Stimulated activated CD4-positive, alpha-beta T cell treated with anti-CD3 and anti-CD28 coated beads, TNF-alpha, amount 100 ng/mL, for 24 hours (primary cell): Measurements from ENCODE around the gene SMAD9.

ENCODE experiments used
- DNase-seq, 3 experiments: peaks; one replicate each; pipeline ENCODE4 v3.0.0-alpha.2; 2020; ENCODE audit warnings: low read depth in 3 of 3

SMAD9 gene

DNA sequence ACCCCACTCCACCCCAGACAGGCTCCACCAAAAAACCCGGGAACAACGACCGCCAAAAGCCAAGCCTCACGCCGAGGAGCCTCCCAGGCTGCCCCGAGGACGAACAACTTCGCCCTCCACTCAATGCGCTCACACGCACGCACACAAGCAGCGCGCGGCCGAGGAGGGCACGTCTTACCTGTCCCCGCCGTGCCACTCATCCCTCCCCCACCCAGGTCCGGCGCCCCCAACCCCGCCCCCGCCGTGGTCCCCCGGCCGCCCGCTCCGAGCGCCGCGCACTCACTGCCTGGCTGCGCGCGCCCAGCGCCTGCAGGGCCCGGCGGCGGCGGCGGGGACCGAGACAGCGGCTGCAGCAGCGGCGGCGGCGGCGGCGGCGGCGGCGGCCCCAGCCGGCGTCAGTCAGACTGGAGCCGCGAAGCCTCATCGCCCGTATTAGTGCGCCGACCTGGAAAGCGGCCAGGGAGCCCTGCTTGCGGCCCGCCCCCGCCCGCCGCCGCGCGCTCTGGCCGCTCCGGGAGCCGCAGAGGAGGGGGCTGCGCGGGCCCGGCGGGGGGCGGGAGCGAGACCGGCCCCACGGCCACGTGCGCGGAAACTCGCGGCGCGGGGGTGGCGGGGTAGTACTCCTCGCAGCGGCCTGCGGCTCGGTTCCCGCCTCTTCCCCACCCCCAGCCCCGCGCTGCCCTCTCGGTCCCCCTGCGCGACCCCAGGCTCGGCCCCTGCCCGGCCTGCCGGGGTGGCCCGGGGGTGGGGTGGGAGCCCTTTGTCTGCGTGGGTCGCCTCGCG, at the start of gene SMAD9:
SMAD9 (minus strand) TSS at position 406 of the 783 bp plus-strand sequence. CDS start 40,549 bp downstream, outside the sequence.
- DNase-seq, result peak in 1 of 3 experiments; percentile 35

DNA sequence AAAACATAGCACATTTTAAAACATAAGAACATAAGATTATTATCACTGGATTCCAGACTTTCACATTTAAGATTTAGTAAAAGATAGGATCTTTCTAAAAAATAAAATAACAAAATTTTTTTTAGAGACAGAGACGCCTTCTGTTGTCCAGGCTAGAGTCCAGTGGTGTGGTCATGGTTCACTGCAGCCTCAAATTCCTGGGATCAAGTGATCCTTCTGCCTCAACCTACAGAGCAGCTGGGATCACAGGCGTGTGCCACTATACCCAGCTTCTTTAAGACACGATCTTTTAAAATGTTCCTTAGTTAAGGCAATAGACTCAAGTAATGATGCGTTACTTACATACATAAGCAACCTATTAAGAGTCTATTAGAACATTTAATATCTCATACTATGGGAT, 46.4 kb upstream of the SMAD9 start:
- DNase-seq, result no peak

DNA sequence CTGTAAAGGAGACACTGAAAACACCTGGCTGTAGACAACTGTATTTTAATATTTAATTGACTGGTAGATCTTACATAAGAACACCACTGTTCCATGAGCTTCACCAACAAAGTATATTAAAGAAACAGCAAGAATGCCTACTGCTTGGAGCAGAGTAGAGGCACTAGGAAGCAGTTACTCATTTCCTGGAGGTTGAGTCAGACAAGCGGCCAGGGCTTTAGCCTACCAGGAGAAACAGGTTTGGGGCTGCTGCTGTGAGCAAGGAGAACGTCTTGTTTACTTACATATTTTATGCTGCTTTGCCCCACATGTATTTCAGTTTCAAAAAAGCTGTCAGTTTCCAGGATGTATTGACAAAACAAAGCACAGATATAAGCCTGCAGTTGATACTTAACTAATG, 45.7 kb upstream of the SMAD9 start:
- DNase-seq, result no peak

DNA sequence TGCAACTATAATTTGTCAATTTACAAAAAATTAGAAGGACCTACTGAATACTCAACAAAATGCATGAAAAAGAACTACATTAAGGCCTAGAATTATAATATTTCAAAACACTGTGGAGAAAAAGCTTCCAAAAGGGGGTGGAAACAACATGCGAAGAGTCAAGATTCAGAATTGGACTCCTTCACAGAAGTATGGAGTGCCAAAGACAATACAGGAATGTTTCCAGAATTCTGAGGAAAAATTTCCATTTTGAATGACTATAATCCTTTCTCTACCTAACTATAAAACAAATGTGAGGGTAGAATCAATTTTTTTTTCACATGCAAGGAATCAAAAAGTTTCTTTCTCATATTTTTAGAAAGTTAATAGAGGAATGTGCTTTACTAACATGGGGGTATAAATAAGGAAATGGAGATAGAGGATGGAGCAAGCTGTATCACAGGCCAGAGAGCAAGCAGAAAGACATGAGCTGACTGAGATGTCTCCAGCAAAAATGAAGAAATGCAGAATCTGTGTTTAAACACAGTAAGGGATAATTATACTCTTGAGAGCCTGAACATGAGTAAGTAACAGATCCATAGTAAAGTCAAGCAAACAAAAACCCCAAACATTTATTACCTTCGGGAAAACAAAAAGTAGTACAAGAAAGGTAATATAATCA, 39.5 kb upstream of the SMAD9 start:
- no peak for DNase-seq

DNA sequence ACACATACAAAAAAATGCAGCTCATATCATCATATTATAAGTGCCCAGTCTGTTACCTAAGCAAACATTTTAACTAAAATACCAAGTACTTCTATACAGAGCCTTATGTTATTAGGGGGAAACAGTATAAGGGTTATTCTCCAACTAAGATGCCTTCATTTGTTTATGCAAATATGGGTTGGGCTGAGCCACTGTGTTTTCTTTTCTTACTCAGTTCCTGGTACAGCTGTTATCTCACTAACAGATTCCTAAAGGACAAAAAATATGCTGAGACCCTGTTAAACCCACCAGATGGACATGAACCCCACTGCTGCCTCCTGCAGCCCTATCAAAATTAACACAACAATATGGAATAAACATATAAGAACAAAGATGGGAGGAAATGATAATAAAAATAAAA, 34.5 kb upstream of the SMAD9 start:
- DNase-seq, result no peak

DNA sequence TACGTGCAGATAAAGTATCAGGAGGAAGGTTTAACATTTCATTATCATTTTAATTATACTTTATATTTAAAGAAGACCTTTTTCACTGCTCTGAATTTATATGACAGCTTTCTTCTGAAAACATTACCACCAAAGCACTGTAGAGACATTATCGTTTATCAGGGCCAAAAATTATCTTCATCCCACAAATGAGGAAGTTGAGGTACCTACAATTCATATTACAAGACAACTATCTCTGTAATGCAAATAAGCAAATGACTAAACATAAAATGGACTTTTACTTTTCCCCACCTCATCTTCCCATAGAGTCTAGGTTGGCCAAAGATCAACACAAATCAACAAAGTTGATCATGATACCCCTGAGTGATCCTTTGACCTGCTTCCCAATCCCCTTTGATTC, 30.9 kb upstream of the SMAD9 start:
- DNase-seq, result no peak

DNA sequence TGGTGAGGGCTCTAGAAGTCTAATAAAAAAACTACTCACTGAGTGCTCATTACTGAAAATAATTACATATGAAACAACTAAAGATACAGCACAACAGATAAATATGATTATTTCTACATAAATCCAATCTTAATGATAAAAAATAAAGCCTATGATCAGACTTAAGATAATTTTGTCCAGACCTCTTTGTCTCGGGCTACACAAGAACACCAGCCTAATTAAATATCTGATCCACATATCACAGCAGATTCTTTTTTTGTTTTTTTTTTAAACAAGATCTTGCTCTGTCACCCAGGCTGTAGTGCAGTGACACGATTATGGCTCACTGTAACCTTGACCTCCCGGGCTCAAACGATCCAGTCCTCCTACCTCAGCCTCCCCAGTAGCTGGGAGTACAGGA, 30.3 kb upstream of the SMAD9 start:
- DNase-seq, result no peak

DNA sequence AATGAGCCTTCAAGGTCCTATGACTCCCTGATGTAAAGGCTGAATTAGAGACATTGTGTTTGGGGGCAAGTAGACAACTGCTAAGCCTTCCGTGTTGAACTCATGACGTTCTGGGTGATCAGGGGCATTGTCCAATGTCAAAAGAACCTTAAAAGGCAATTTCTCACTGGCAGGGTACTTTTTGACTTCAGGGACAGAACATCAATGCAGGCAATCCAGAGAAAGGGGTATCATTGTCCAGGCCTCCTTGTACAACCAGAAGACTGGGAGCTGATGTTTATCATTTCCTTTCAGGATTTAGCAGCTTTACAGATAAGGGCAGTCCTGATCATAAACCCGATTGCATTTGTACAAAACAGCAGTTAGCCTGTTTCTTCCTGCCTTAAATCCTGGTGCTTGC, 25.0 kb upstream of the SMAD9 start:
- DNase-seq, result no peak

DNA sequence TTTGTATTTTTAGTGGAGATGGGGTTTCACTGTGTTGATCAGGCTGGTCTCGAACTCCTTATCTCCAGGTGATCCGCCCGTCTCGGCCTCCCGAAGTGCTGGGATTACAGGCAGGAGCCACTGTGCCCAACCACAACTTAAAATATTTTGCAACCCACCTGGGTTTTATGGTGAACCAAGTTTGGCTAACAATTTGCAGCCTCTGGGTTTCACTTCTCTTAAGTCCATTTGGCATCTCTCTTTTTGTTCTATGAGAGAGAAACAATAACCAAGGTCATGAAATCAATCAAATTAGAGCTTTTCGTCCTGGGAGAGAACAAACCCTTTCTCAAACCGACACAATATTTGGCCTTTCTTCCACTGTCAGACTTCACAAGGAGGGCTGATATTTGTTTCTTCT, 5.6 kb upstream of the SMAD9 start:
- no peak for DNase-seq

DNA sequence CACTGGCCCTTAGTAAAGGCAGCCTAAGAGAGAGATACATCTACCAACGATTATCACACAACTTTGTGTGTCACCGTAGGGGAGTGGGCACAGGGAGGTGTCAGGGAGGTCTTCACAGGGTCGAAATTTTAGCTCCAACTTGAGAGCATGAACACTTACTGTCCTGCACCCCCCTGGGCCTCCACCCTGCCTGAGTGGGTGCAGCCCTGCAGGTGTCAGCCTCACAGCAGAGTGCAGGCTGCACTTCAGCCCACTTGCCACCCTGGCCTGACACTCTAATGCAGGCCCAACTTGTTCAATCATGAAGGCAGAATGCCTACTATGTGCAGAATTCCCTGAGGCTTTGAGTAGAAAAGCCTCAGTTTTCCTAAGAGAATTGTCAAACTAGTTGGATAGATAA, 4.0 kb upstream of the SMAD9 start:
- DNase-seq, result no peak

DNA sequence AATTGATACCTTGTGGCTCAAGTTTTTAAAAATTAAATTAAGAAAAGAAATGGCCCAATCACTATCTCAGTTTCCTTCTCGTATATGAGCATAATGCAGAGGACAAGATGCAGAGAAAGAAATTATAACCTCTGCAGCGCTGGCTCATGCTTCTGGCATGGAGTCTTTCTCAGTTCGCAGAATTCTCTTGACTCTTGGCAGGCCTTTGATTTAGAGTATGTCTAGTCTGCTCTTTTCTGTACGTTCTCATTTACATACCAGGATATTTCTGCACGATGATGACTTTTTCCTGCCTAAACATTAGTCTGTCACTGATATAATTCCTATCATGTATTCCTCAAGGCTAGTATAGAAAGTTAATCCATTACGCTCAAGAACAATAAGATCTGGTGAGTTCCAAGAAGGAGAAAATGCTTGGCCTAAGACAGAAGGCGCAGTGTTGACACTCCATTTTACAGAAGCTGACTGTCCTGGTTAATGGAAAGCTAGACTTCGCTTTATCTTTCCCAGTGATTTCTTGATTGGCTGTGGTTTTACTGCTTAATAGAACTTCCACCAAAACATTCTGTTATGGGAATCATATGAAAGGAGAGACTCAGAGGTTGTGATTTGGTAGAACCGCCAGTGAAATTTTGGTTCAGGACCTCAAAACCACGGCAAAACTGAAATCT, 1.7 kb upstream of the SMAD9 start:
- DNase-seq, result no peak

DNA sequence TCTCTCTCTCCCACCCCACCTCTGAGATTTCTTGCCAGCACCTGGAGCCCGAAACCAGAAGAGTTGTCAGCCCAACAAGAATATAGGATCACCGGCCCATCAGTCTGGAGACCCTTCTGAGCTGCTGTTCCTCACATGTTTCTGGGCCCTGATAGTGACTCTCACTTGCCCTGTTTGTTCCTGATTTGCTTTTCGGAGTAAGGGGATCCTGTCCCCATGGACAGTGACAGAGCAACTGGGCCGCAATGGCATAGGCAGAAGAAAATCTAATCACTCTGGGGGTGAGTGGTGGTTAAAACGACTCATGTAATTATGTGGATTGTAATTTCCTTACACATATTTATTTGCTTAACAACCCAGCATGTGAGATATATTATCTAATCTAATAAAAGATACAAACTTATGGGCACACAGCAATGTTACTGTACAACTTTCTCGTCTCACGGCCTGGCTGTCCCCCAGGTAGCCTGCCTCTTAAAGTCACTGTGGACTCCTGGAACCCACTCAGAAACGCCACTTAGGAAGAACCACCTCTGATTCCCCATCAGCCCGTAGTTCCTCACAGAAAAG, 663 bp upstream of the SMAD9 start:
- DNase-seq, result no peak

DNA sequence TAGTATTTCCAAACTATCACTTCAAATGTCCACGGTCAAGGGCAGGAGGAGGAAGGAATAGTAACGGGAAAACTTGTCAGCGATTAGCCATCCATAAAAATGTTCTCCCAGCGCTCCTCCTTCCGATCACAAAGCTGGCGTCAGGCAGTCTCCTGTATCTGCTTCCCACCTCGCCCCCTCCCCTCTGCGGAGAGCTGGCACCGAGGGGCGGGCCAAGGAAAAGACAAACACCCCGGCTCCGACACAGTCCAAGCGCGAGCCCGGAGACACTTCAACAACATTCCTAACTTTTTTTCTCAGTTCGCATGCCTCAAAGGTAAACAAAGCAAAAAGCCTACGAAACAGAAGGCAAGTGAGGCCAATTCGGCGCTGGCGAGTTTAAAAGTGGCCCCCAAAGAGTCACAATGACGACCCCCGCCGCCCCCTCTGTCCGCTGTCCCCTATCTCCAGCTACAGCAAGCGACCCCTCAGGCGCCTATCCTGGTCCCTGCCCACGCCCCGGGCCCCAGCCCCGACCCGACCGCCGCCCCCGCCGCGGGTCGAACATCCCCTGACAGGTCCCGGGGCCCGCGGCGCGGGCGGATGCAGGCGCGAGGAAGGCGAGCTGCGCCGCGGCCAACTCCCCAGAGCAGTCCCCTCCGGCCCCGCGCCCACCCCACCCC, 736 bp downstream of the SMAD9 start:
- peak in 1 of 3 experiments; percentile 2 for DNase-seq

DNA sequence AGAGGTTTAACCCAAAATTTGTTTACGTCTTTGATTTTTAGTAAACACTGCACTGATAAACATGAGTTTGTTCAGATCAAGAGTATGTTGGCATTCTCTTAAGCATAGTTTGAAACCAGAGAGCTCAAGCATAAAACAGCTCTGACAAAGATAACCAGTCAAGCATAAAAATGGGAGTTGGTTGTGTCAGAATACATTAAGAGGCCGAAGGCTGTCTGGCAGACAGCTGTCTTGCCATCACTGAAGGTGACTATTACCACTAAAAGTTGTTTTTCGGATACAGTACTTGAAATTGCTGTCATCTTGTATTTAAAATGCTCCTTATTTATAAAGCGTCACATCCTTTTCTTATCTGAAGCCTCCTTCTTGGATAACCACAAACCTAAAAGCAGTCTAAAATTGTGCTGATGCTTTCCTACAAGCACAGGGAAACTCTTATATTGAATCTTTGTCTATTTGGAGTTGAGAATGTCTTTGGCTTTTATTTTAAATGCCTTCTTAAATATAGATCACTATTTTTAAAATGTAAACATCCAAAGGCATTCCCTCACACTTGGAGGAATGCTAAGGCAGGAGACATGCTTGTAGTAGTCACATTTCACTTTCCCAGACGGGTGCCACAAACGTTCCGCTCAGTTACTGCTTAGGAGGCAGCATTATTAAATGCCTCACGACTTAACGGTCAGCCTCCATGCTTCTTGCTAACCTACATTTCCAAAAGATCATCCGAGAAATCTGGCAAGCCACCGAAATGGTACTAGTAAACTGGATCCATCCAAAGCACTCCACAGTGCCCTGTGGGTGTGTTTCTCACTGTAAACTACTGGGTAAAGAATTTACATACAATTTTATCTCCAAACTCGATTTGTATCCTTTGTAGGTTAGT, 1.5 kb downstream of the SMAD9 start:
- no peak for DNase-seq

DNA sequence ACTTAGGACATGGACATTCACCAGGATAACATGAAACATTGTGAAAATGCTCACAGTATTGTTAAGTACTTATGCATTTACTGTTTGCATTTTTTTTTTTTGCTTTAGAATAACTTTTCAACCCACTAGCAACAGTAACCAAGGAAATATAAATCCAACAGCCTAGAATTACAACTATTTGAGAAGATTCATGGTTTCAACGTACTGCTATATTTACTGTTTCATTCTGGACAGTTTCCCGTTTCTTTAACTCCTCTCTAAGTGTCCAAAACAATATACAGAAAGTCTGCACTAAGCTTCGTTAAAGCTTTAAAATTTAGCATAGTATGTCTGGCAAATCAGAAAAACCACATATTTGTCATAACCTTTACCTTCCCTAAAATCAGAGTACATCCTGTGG, 2.7 kb downstream of the SMAD9 start:
- no peak for DNase-seq

DNA sequence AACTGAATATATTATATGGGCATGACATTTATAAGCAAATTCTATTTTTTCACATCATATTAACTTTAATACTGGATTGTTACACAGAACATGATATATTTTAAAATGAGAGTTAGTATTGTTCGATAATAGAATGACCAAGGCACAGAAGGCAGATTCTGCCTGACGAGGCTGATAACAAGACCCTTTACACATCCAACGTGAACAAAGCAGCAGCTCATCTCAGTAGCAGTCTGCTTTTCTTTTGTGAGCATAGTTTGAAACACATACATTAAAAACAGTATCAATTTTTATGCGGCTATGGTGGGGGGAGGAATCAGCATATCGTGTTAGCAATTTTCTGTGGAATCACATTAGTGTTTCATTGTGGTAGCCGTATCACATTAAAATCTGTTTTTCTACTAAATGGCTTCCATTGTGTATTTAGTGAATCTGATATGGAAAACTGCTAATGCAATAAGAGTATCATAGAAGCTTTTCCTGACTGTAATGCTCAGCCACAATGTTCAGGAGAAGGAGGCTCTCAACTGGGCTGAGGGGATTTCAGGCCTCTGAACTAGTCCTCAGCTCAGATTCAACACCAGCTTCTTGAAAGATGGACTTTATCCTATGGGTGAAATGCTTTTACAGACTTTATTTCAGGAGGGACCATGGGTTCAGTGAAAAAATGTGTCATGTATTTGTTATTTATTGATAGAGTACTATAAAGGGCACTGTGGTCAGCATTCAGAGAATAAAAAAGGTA, 4.0 kb downstream of the SMAD9 start:
- no peak for DNase-seq

DNA sequence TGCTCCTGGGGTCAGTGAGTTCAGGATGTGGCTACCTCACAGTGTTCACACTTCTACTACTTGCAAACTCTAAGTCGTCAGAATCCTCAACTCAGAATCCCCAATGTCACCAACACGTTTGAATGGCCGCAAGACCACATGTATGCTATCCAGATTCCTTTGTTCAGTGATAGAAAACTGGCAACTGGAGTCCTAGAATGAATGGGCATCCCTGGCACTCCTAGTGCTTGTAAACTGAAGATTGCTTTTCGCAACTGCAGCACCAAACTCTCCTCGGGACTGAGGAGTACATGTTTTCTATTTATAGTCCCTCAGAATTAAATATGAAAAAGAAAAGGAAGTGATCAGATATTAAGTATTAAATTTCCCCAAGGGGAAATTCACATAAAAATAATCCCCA, 4.9 kb downstream of the SMAD9 start:
- DNase-seq, result no peak

DNA sequence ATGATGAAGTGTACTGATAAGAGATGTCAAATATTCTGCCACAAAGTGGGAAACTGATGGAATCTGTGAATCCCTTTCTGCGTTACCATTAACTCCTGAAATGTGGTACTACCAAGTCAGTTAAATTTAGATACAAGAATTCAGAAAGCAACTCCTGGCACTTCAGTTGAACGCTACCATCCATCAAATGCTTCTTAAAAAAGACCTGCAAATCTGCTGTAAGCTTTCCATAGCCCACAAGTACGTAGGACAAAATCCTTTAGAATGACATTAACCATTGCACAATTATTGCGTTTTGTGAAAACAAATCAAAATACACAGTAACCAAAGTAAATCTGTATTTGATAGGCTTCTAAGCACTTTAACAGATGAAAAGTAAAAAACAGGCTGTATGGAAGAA, 5.4 kb downstream of the SMAD9 start:
- no peak for DNase-seq

DNA sequence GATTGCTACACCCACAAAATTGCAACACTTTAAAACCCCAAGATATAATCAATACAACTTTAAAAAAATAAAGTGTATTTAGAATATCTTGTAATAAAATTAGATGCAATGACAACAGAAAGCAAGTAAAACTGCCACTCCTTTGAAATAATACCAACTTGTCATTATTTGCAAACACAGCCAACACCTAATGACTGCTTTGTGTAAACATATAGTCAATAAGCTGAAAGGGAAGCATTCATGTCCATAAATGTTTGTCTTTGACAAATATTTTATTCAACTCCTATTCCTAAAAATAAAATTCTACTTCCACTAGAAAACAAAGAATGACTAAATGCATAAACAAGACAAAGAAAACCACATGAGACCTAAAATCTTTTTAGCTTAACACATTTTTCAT, 6.6 kb downstream of the SMAD9 start:
- no peak for DNase-seq

DNA sequence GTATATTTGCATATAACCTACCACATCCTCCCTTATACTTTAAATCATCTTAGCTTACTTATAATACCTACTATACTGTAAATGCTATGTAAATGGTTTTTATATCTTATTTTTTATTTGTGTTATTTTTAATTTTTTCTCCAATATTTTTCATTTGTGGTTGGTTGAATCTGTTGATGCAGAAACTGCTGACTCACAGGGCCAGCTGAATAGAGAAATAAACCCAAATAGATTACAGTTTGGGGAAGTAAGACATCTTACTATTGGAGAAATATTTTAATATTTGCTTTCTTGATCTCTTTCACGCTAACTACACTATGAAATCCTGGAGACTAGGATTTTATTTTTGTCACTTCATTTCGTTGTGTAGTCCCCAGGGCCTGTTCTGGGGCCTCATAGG, 7.1 kb downstream of the SMAD9 start:
- DNase-seq, result no peak
